ENCODE data around the gene SMAD2.

- TF ChIP-seq CTCF (conservative IDR thresholded peaks at IDR 0.05; ENCODE audit: low read depth, low read length) (no peak), EZH2 (IDR thresholded peaks at IDR 0.05; ENCODE audit: borderline replicate concordance, low read depth, low read length, poor library complexity, severe bottlenecking) (no peak)
Measured at GRCh38 chr18:47842836-47843235, 87.6 kb downstream of the SMAD2 start.

Measured in A673 (cell line).